ENCODE data around the gene ETV6. TPM values are rescaled to one million over a fixed set of nuclear protein-coding genes. Genes with fewer than 3 reads are reported as not detected.

Gene ETV6
- total RNA-seq, 1 donor from 2014 or later, result 31.4 TPM

- H3K27me3 Mint-ChIP-seq (ENCODE audit: low read depth), result no peaks in the 10 kb centered on the region
- H3K4me1 Mint-ChIP-seq, result peaks cover 9% of the 10 kb centered on the region
- TF ChIP-seq CTCF (IDR thresholded peaks at IDR 0.05; ENCODE audit: unreplicated experiment), result no peak
- peaks cover 2% of the 10 kb centered on the region for H3K9me3 Mint-ChIP-seq
- DNase-seq (ENCODE audit: low spot score in 2 of 2, unreplicated experiment in 2 of 2), result no peak
- H3K36me3 Mint-ChIP-seq, result peaks cover 25% of the 10 kb centered on the region
- no peak overlapping the region for H3K27ac Mint-ChIP-seq
- H3K4me3 Mint-ChIP-seq, result no peak overlapping the region
Observed at GRCh38 chr12:11836282-11837151, 187.0 kb downstream of the ETV6 start.

GRCh38 chr12:11837216-11837934 lies 187.9 kb downstream of the ETV6 start:
- TF ChIP-seq CTCF (IDR thresholded peaks at IDR 0.05; ENCODE audit: unreplicated experiment), result no peak
- no peak overlapping the region for H3K27ac Mint-ChIP-seq
- H3K4me3 Mint-ChIP-seq, result no peak overlapping the region
- H3K27me3 Mint-ChIP-seq (ENCODE audit: low read depth), result no peaks in the 10 kb centered on the region
- peaks cover 3% of the 10 kb centered on the region for H3K9me3 Mint-ChIP-seq
- H3K36me3 Mint-ChIP-seq, result peaks cover 30% of the 10 kb centered on the region
- DNase-seq (ENCODE audit: low spot score in 2 of 2, unreplicated experiment in 2 of 2), result no peak
- H3K4me1 Mint-ChIP-seq, result peaks cover 9% of the 10 kb centered on the region

- DNase-seq (ENCODE audit: low spot score in 2 of 2, unreplicated experiment in 2 of 2), result no peak
- no peak for TF ChIP-seq CTCF (IDR thresholded peaks at IDR 0.05; ENCODE audit: unreplicated experiment)
- Mint-ChIP-seq H3K9me3 (peaks cover 3% of the 10 kb centered on the region), H3K4me3 (no peak overlapping the region), H3K36me3 (peaks cover 29% of the 10 kb centered on the region), H3K27ac (no peak overlapping the region), H3K4me1 (peaks cover 9% of the 10 kb centered on the region), H3K27me3 (ENCODE audit: low read depth) (no peaks in the 10 kb centered on the region)
Observed at GRCh38 chr12:11838403-11838802, 188.9 kb downstream of the ETV6 start.

GRCh38 chr12:11839091-11839641 lies 189.7 kb downstream of the ETV6 start:
- no peak for DNase-seq (ENCODE audit: low spot score in 2 of 2, unreplicated experiment in 2 of 2)
- Mint-ChIP-seq H3K27me3 (ENCODE audit: low read depth) (no peaks in the 10 kb centered on the region), H3K36me3 (peaks cover 29% of the 10 kb centered on the region), H3K27ac (no peak overlapping the region), H3K4me3 (no peak overlapping the region), H3K4me1 (peaks cover 5% of the 10 kb centered on the region), H3K9me3 (peaks cover 3% of the 10 kb centered on the region)
- TF ChIP-seq CTCF (IDR thresholded peaks at IDR 0.05; ENCODE audit: unreplicated experiment), result no peak

GRCh38 chr12:11840366-11840765 lies 190.9 kb downstream of the ETV6 start:
- peaks cover 29% of the 10 kb centered on the region for H3K36me3 Mint-ChIP-seq
- H3K27ac Mint-ChIP-seq, result no peak overlapping the region
- peaks cover 5% of the 10 kb centered on the region for H3K4me1 Mint-ChIP-seq
- peaks cover 3% of the 10 kb centered on the region for H3K9me3 Mint-ChIP-seq
- no peak for TF ChIP-seq CTCF (IDR thresholded peaks at IDR 0.05; ENCODE audit: unreplicated experiment)
- DNase-seq (ENCODE audit: low spot score in 2 of 2, unreplicated experiment in 2 of 2), result no peak
- H3K4me3 Mint-ChIP-seq, result no peak overlapping the region
- H3K27me3 Mint-ChIP-seq (ENCODE audit: low read depth), result no peaks in the 10 kb centered on the region
